ENCODE results near the gene DUS2. TPM values are rescaled to one million over a fixed set of nuclear protein-coding genes. Genes with fewer than 3 reads are reported as not detected.

DUS2 gene
- total RNA-seq, 1 experiment from 2014 or later, result 19.9 TPM

- H3K4me1 ChIP-seq (ENCODE audit: insufficient read depth, low read length), result no peaks in the 10 kb centered on the region
- no peak for TF ChIP-seq EZH2phosphoT487 (IDR thresholded peaks at IDR 0.05; ENCODE audit: borderline replicate concordance, low read length)
- no peak for TF ChIP-seq EZH2 (IDR thresholded peaks at IDR 0.05; ENCODE audit: low read length, unreplicated experiment)
- TF ChIP-seq CTCF (conservative IDR thresholded peaks at IDR 0.05; ENCODE audit: low read depth, low read length), result no peak
- H3K9me2 ChIP-seq (replicated peaks; ENCODE audit: low read length), result no peaks in the 10 kb centered on the region
- H3K79me2 ChIP-seq (ENCODE audit: low read length), result no peaks in the 10 kb centered on the region
- no peaks in the 10 kb centered on the region for H4K20me1 ChIP-seq (ENCODE audit: low read length)
- no peaks in the 10 kb centered on the region for H3K27me3 ChIP-seq (ENCODE audit: low read length)
- no TSS peak for BruUV-seq (replicated peaks)
- H3F3A ChIP-seq (ENCODE audit: low read length, unreplicated experiment), result no peaks in the 10 kb centered on the region
- intact Hi-C loops (cut with micrococcal nuclease), result no loop called here
- no peak overlapping the region for H2AFZ ChIP-seq (ENCODE audit: low read length)
- H3K9ac ChIP-seq (ENCODE audit: low read length), result no peak overlapping the region
- ChIA-PET POLR2A (ENCODE audit: unreplicated experiment) (no interaction called here), CTCF (no interaction called here)
- H3K27ac ChIP-seq (ENCODE audit: low read length), result no peak overlapping the region
- H3K4me2 ChIP-seq (ENCODE audit: low read length), result no peak overlapping the region
- ATAC-seq (no peak), DNase-seq (no peak)
- no peaks in the 10 kb centered on the region for H3K9me3 ChIP-seq (ENCODE audit: low read length)
- H3K36me3 ChIP-seq (ENCODE audit: low read depth, low read length), result no peaks in the 10 kb centered on the region; the same call in 1 of the 2 replicates
- no peak overlapping the region for H3K4me3 ChIP-seq (ENCODE audit: low read length)
Observed at GRCh38 chr16:68078701-68079375, 55.8 kb downstream of the DUS2 start.

- no peaks in the 10 kb centered on the region for H3K27me3 ChIP-seq (ENCODE audit: low read length)
- ATAC-seq, result no peak
- ChIA-PET CTCF (no interaction called here), POLR2A (ENCODE audit: unreplicated experiment) (no interaction called here)
- H3K9me3 ChIP-seq (ENCODE audit: low read length), result no peaks in the 10 kb centered on the region
- DNase-seq, result no peak
- no peak for TF ChIP-seq CTCF (conservative IDR thresholded peaks at IDR 0.05; ENCODE audit: low read depth, low read length)
- TF ChIP-seq EZH2 (IDR thresholded peaks at IDR 0.05; ENCODE audit: low read length, unreplicated experiment), result no peak
- no peak for TF ChIP-seq EZH2phosphoT487 (IDR thresholded peaks at IDR 0.05; ENCODE audit: borderline replicate concordance, low read length)
- H3K4me2 ChIP-seq (ENCODE audit: low read length), result no peak overlapping the region
- H3K4me3 ChIP-seq (ENCODE audit: low read length), result no peak overlapping the region
- H3K4me1 ChIP-seq (ENCODE audit: insufficient read depth, low read length), result no peaks in the 10 kb centered on the region
- no peaks in the 10 kb centered on the region; the same call in 1 of the 2 replicates for H3K36me3 ChIP-seq (ENCODE audit: low read depth, low read length)
- no peaks in the 10 kb centered on the region for H4K20me1 ChIP-seq (ENCODE audit: low read length)
- intact Hi-C loops (cut with micrococcal nuclease), result no loop called here
- no peaks in the 10 kb centered on the region for H3K79me2 ChIP-seq (ENCODE audit: low read length)
- no TSS peak for BruUV-seq (replicated peaks)
- no peaks in the 10 kb centered on the region for H3K9me2 ChIP-seq (replicated peaks; ENCODE audit: low read length)
- no peak overlapping the region for H2AFZ ChIP-seq (ENCODE audit: low read length)
- H3K27ac ChIP-seq (ENCODE audit: low read length), result no peak overlapping the region
- no peak overlapping the region for H3K9ac ChIP-seq (ENCODE audit: low read length)
- H3F3A ChIP-seq (ENCODE audit: low read length, unreplicated experiment), result no peaks in the 10 kb centered on the region
Observed at GRCh38 chr16:68079376-68079625, 56.2 kb downstream of the DUS2 start.

GRCh38 chr16:68079626-68080344 lies 56.7 kb downstream of the DUS2 start:
- Histone ChIP-seq H3K4me3 (ENCODE audit: low read length) (no peak overlapping the region), H3K4me1 (ENCODE audit: insufficient read depth, low read length) (no peaks in the 10 kb centered on the region), H3K9me2 (replicated peaks; ENCODE audit: low read length) (no peaks in the 10 kb centered on the region), H3K36me3 (ENCODE audit: low read depth, low read length) (no peaks in the 10 kb centered on the region; the same call in 1 of the 2 replicates), H2AFZ (ENCODE audit: low read length) (no peak overlapping the region), H3K27me3 (ENCODE audit: low read length) (no peaks in the 10 kb centered on the region), H3K4me2 (ENCODE audit: low read length) (no peak overlapping the region), H3K9me3 (ENCODE audit: low read length) (no peaks in the 10 kb centered on the region), H3K27ac (ENCODE audit: low read length) (no peak overlapping the region), H3K9ac (ENCODE audit: low read length) (no peak overlapping the region), H4K20me1 (ENCODE audit: low read length) (no peaks in the 10 kb centered on the region), H3K79me2 (ENCODE audit: low read length) (no peaks in the 10 kb centered on the region), H3F3A (ENCODE audit: low read length, unreplicated experiment) (no peaks in the 10 kb centered on the region)
- intact Hi-C loops (cut with micrococcal nuclease), result no loop called here
- ATAC-seq (no peak), DNase-seq (no peak)
- POLR2A ChIA-PET (ENCODE audit: unreplicated experiment), result no interaction called here
- no TSS peak for BruUV-seq (replicated peaks)
- CTCF ChIA-PET, result no interaction called here
- TF ChIP-seq EZH2 (IDR thresholded peaks at IDR 0.05; ENCODE audit: low read length, unreplicated experiment) (no peak), EZH2phosphoT487 (IDR thresholded peaks at IDR 0.05; ENCODE audit: borderline replicate concordance, low read length) (no peak), CTCF (conservative IDR thresholded peaks at IDR 0.05; ENCODE audit: low read depth, low read length) (no peak)
